ENCODE data around the gene TPRG1.

Gene TPRG1

DNA sequence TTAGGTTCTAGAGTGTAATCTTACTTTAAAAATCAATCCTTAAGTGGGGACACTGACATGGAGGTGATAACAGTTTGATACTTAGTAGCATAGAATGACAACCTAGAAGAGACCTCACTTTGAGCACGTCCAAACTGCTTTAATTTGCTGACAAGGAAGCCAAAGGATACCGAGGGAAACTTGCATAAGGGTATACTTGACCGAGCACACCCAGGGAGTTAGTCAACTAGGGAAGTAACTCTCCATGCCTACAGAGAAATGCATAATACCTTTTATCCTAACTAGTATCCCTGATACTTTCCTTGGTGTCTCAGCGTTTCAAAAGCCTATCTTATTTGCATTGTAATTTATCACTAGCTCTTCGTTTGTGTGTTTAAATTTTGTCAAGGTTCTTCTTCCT lies 5.5 kb upstream of the TPRG1 start:
- H3K27me3 ChIP-seq (ENCODE audit: control insufficient read depth, insufficient read depth, low read length) = no peaks in the 10 kb centered on the region
- H3K4me3 ChIP-seq (ENCODE audit: low read depth, low read length) = no peak overlapping the region
- no peaks in the 10 kb centered on the region for H3K4me1 ChIP-seq (ENCODE audit: control insufficient read depth, insufficient read depth, low read length)
- no peak overlapping the region for H3K9ac ChIP-seq (ENCODE audit: low read depth, low read length)
- H3K36me3 ChIP-seq (ENCODE audit: control insufficient read depth, insufficient read depth, low read length) = no peaks in the 10 kb centered on the region
- no peaks in the 10 kb centered on the region for H3K9me3 ChIP-seq (ENCODE audit: control insufficient read depth, insufficient read depth, low read length)
- no peak overlapping the region for H3K27ac ChIP-seq (ENCODE audit: low read depth, low read length)

DNA sequence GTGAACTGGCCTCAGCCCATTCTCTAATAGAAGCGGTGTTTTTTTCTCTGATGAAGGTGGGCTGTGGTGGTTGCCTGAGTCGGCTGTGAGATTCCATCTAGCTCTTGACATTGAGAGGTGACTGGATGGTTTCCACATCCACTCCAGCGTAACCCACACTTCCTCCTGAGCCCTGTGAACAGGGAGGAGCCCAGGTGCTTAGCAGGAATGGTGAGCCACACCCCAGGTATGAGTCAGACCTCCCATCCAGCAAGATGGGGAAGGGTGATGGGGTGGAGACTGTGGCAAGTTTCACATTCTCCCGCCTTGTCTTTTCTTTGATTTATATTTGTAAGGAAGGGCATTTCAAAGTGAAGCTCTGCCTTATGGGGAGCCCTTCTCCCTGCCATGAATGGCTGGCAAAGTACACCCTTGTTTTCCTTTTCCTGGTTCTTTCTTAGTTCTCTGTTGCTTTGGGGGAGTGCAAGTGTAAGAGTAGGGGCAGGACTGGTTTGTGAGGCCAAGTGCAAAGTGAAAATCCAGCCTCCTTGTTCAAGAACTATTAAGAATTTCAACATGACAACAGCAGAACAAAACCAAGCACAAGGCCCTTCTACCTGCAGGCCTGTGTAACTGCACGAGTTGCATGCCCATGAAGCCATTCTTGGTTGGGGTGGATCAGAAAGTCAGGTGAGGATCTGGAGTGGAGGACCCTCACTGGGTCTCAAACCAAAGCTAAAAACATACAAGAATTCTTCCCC lies 4.6 kb upstream of the TPRG1 start:
- H3K27me3 ChIP-seq (ENCODE audit: control insufficient read depth, insufficient read depth, low read length) = no peaks in the 10 kb centered on the region
- H3K36me3 ChIP-seq (ENCODE audit: control insufficient read depth, insufficient read depth, low read length) = no peaks in the 10 kb centered on the region
- H3K4me1 ChIP-seq (ENCODE audit: control insufficient read depth, insufficient read depth, low read length) = no peaks in the 10 kb centered on the region
- no peak overlapping the region for H3K27ac ChIP-seq (ENCODE audit: low read depth, low read length)
- H3K4me3 ChIP-seq (ENCODE audit: low read depth, low read length) = no peak overlapping the region
- H3K9me3 ChIP-seq (ENCODE audit: control insufficient read depth, insufficient read depth, low read length) = no peaks in the 10 kb centered on the region
- no peak overlapping the region for H3K9ac ChIP-seq (ENCODE audit: low read depth, low read length)

- no peaks in the 10 kb centered on the region for H3K9me3 ChIP-seq (ENCODE audit: control insufficient read depth, insufficient read depth, low read length)
- H3K4me3 ChIP-seq (ENCODE audit: low read depth, low read length) = no peak overlapping the region
- H3K9ac ChIP-seq (ENCODE audit: low read depth, low read length) = no peak overlapping the region
- no peak overlapping the region for H3K27ac ChIP-seq (ENCODE audit: low read depth, low read length)
- no peaks in the 10 kb centered on the region for H3K27me3 ChIP-seq (ENCODE audit: control insufficient read depth, insufficient read depth, low read length)
- no peaks in the 10 kb centered on the region for H3K4me1 ChIP-seq (ENCODE audit: control insufficient read depth, insufficient read depth, low read length)
- H3K36me3 ChIP-seq (ENCODE audit: control insufficient read depth, insufficient read depth, low read length) = no peaks in the 10 kb centered on the region
Measured at GRCh38 chr3:189168711-189169110, 3.1 kb upstream of the TPRG1 start.

DNA sequence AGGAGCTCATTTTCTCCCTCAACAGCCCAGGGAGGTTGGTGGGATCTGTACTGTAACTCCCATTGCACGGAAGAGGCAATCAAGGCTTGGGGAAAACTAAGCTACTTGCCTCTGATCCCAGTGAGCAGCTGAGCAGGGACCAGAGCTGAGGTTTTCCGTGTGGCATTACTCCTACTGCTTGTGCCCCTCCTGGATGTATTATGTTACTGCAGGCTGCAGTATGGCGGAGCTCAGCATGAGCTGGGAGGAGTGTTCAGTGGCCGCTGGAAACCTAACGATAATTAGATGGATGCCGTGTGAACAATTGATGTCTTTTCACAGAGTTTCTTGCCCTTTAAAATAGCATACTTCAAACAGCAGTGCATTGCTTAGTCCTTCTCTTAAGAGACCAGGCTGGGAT lies 2.0 kb upstream of the TPRG1 start:
- Histone ChIP-seq H3K4me1 (ENCODE audit: control insufficient read depth, insufficient read depth, low read length) (no peaks in the 10 kb centered on the region), H3K9me3 (ENCODE audit: control insufficient read depth, insufficient read depth, low read length) (no peaks in the 10 kb centered on the region), H3K27me3 (ENCODE audit: control insufficient read depth, insufficient read depth, low read length) (no peaks in the 10 kb centered on the region), H3K4me3 (ENCODE audit: low read depth, low read length) (no peak overlapping the region), H3K9ac (ENCODE audit: low read depth, low read length) (no peak overlapping the region), H3K36me3 (ENCODE audit: control insufficient read depth, insufficient read depth, low read length) (no peaks in the 10 kb centered on the region), H3K27ac (ENCODE audit: low read depth, low read length) (no peak overlapping the region)

GRCh38 chr3:189170559-189170958 lies 1.2 kb upstream of the TPRG1 start:
- H3K27me3 ChIP-seq (ENCODE audit: control insufficient read depth, insufficient read depth, low read length) = no peaks in the 10 kb centered on the region
- H3K4me3 ChIP-seq (ENCODE audit: low read depth, low read length) = no peak overlapping the region
- no peaks in the 10 kb centered on the region for H3K9me3 ChIP-seq (ENCODE audit: control insufficient read depth, insufficient read depth, low read length)
- no peaks in the 10 kb centered on the region for H3K4me1 ChIP-seq (ENCODE audit: control insufficient read depth, insufficient read depth, low read length)
- no peaks in the 10 kb centered on the region for H3K36me3 ChIP-seq (ENCODE audit: control insufficient read depth, insufficient read depth, low read length)
- no peak overlapping the region for H3K9ac ChIP-seq (ENCODE audit: low read depth, low read length)
- no peak overlapping the region for H3K27ac ChIP-seq (ENCODE audit: low read depth, low read length)

DNA sequence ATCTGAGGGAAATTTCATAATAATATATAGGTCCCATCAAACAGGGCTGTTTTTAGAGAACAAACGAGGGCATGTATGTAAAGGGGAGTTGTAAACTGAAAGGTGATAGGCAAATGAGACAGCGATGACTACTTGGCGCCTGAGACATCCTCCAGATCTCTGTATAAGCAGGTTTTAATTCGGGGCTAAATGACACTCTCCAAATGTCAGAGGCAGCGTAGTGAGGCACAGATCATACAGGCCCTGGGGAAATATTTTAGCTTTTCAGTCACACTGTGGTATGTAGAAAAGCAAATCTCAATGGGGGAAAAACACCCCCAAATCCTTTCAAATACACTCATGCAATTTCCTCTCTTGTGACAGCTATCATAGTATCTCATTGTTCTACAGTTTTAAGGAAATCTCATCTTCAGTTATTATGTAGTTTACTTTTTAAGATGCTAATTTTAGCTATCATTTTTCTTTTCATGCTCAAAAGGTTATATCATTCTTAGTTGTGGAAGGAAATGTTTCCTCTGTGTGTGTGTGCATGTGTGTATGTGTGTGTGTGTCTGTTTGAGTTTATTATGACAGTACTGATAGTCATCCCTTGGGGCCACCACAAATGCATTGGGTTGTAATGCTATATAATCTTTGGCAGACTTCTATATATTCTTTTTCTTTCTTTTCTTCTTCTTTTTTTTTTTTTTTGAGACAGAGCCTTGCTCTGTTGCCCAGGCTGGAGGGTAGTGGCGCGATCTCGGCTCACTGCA lies 1.1 kb downstream of the TPRG1 start:
- no peak overlapping the region for H3K4me3 ChIP-seq (ENCODE audit: low read depth, low read length)
- H3K9ac ChIP-seq (ENCODE audit: low read depth, low read length) = no peak overlapping the region
- H3K27ac ChIP-seq (ENCODE audit: low read depth, low read length) = no peak overlapping the region
- H3K4me1 ChIP-seq (ENCODE audit: control insufficient read depth, insufficient read depth, low read length) = no peaks in the 10 kb centered on the region
- H3K36me3 ChIP-seq (ENCODE audit: control insufficient read depth, insufficient read depth, low read length) = no peaks in the 10 kb centered on the region
- H3K9me3 ChIP-seq (ENCODE audit: control insufficient read depth, insufficient read depth, low read length) = no peaks in the 10 kb centered on the region
- no peaks in the 10 kb centered on the region for H3K27me3 ChIP-seq (ENCODE audit: control insufficient read depth, insufficient read depth, low read length)

- H3K9me3 ChIP-seq (ENCODE audit: control insufficient read depth, insufficient read depth, low read length) = peaks cover 8% of the 10 kb centered on the region; the same call in 1 of the 2 replicates
- H3K4me3 ChIP-seq (ENCODE audit: low read depth, low read length) = no peak overlapping the region
- H3K36me3 ChIP-seq (ENCODE audit: control insufficient read depth, insufficient read depth, low read length) = no peaks in the 10 kb centered on the region
- no peak overlapping the region for H3K27ac ChIP-seq (ENCODE audit: low read depth, low read length)
- no peak overlapping the region for H3K9ac ChIP-seq (ENCODE audit: low read depth, low read length)
- no peaks in the 10 kb centered on the region for H3K4me1 ChIP-seq (ENCODE audit: control insufficient read depth, insufficient read depth, low read length)
- no peaks in the 10 kb centered on the region for H3K27me3 ChIP-seq (ENCODE audit: control insufficient read depth, insufficient read depth, low read length)
Measured at GRCh38 chr3:189184566-189184965, 12.8 kb downstream of the TPRG1 start.

GRCh38 chr3:189186101-189186500 lies 14.3 kb downstream of the TPRG1 start:
- Histone ChIP-seq H3K27me3 (ENCODE audit: control insufficient read depth, insufficient read depth, low read length) (no peaks in the 10 kb centered on the region), H3K9me3 (ENCODE audit: control insufficient read depth, insufficient read depth, low read length) (peaks cover 2% of the 10 kb centered on the region; the same call in 1 of the 2 replicates), H3K27ac (ENCODE audit: low read depth, low read length) (no peak overlapping the region), H3K9ac (ENCODE audit: low read depth, low read length) (no peak overlapping the region), H3K4me1 (ENCODE audit: control insufficient read depth, insufficient read depth, low read length) (no peaks in the 10 kb centered on the region), H3K4me3 (ENCODE audit: low read depth, low read length) (no peak overlapping the region), H3K36me3 (ENCODE audit: control insufficient read depth, insufficient read depth, low read length) (no peaks in the 10 kb centered on the region)

GRCh38 chr3:189188466-189188865 lies 16.7 kb downstream of the TPRG1 start:
- no peaks in the 10 kb centered on the region for H3K36me3 ChIP-seq (ENCODE audit: control insufficient read depth, insufficient read depth, low read length)
- H3K4me1 ChIP-seq (ENCODE audit: control insufficient read depth, insufficient read depth, low read length) = no peaks in the 10 kb centered on the region
- no peak overlapping the region for H3K9ac ChIP-seq (ENCODE audit: low read depth, low read length)
- no peaks in the 10 kb centered on the region for H3K9me3 ChIP-seq (ENCODE audit: control insufficient read depth, insufficient read depth, low read length)
- H3K27me3 ChIP-seq (ENCODE audit: control insufficient read depth, insufficient read depth, low read length) = no peaks in the 10 kb centered on the region
- no peak overlapping the region for H3K27ac ChIP-seq (ENCODE audit: low read depth, low read length)
- no peak overlapping the region for H3K4me3 ChIP-seq (ENCODE audit: low read depth, low read length)

- Histone ChIP-seq H3K27ac (ENCODE audit: low read depth, low read length) (no peak overlapping the region), H3K36me3 (ENCODE audit: control insufficient read depth, insufficient read depth, low read length) (no peaks in the 10 kb centered on the region), H3K4me1 (ENCODE audit: control insufficient read depth, insufficient read depth, low read length) (no peaks in the 10 kb centered on the region), H3K4me3 (ENCODE audit: low read depth, low read length) (no peak overlapping the region), H3K27me3 (ENCODE audit: control insufficient read depth, insufficient read depth, low read length) (no peaks in the 10 kb centered on the region), H3K9ac (ENCODE audit: low read depth, low read length) (no peak overlapping the region), H3K9me3 (ENCODE audit: control insufficient read depth, insufficient read depth, low read length) (peaks cover 12% of the 10 kb centered on the region; the same call in 1 of the 2 replicates)
Measured at GRCh38 chr3:189192725-189193124, 21.0 kb downstream of the TPRG1 start.

DNA sequence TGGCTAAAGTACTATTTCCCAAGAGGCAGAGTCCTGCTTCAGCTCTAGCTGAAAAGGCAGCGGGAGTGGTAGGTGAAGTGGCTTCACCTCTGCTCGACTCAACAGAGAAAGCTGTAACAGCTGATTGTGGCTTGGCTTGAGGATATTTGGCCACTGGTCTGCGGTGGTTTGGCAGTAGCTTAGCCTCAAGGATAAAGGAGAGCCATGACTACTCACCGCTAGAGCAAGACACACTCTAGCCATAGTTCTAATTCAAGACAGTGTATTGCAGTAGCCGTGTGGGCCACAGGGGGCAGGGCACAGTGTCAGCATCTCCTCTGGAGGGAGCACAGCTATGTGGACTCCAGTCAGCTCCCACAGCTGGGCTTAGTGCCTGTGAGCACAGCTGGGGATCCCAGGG lies 23.5 kb downstream of the TPRG1 start:
- Histone ChIP-seq H3K9ac (ENCODE audit: low read depth, low read length) (no peak overlapping the region), H3K27me3 (ENCODE audit: control insufficient read depth, insufficient read depth, low read length) (no peaks in the 10 kb centered on the region), H3K4me1 (ENCODE audit: control insufficient read depth, insufficient read depth, low read length) (no peaks in the 10 kb centered on the region), H3K9me3 (ENCODE audit: control insufficient read depth, insufficient read depth, low read length) (peaks cover 12% of the 10 kb centered on the region; the same call in 1 of the 2 replicates), H3K36me3 (ENCODE audit: control insufficient read depth, insufficient read depth, low read length) (no peaks in the 10 kb centered on the region), H3K4me3 (ENCODE audit: low read depth, low read length) (no peak overlapping the region), H3K27ac (ENCODE audit: low read depth, low read length) (no peak overlapping the region)

Measured in HUES48 (cell line).